ENCODE results near the gene RHBG.

GRCh38 chr1:156391701-156392100 is 22.7 kb downstream of the RHBG start:
- TF ChIP-seq, protein P1, sequence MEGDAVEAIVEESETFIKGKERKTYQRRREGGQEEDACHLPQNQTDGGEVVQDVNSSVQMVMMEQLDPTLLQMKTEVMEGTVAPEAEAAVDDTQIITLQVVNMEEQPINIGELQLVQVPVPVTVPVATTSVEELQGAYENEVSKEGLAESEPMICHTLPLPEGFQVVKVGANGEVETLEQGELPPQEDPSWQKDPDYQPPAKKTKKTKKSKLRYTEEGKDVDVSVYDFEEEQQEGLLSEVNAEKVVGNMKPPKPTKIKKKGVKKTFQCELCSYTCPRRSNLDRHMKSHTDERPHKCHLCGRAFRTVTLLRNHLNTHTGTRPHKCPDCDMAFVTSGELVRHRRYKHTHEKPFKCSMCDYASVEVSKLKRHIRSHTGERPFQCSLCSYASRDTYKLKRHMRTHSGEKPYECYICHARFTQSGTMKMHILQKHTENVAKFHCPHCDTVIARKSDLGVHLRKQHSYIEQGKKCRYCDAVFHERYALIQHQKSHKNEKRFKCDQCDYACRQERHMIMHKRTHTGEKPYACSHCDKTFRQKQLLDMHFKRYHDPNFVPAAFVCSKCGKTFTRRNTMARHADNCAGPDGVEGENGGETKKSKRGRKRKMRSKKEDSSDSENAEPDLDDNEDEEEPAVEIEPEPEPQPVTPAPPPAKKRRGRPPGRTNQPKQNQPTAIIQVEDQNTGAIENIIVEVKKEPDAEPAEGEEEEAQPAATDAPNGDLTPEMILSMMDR (IDR thresholded peaks at IDR 0.05) = no peak
- TF ChIP-seq EZH2 (IDR thresholded peaks at IDR 0.05; ENCODE audit: borderline replicate concordance, insufficient read depth, low read depth, low read length, poor library complexity, severe bottlenecking) = no peak

Measured in B cell (primary cell).